ENCODE measurements around the gene XRCC5.

GRCh38 chr2:216202626-216203250 lies 93.6 kb downstream of the XRCC5 start:
- TF ChIP-seq CTCF (optimal IDR thresholded peaks at IDR 0.05 in 1 of 3, IDR thresholded peaks at IDR 0.05 in 1 of 3, conservative IDR thresholded peaks at IDR 0.05 in 1 of 3; ENCODE audit: extremely low read depth in 1 of 3, insufficient read depth in 2 of 3, low read length in 3 of 3), result no peak
- no peak for TF ChIP-seq EZH2 (IDR thresholded peaks at IDR 0.05; ENCODE audit: low read length)
